ENCODE data around the gene TCHP.

TCHP gene

DNA sequence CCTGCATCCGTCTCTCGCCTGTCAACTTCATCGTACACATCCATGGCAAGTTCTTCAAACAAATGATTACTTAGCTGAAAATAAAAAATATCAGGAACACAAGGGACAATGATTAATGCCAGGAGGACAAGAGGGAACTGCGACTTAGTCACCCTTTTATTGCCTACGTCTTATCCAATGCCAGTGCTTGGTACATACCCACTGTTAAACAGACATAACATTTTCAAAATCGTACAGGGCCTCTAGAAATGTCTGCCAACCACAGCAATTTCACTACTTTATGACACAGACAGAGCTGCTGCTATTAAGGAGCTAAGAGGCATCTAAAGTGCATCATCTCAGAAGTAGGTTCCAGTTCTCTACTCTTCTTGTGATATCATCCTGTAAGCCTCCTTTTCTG, 61.5 kb downstream of the TCHP start:
- no peak for DNase-seq (ENCODE audit: low read depth in 2 of 2)

DNA sequence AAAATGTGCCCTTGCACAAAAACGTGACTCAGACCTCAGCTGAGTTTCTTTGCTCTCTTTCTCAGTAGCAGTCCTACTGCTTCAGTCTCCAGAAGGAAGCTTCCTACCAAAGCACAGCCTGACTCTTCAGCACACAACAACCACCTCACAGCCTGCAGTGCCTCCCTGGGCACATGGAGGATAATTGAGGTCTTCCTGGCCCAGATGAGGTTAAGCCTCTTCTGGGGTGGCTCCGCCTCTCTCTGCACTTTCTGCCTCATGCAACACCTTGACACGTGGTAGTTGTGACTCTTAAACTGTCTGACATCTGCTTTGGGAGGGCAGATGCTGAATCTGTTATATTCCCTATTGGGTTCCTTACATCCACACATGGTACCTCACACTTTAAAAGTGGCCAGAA, 62.3 kb downstream of the TCHP start:
- no peak for DNase-seq (ENCODE audit: low read depth in 2 of 2)

DNA sequence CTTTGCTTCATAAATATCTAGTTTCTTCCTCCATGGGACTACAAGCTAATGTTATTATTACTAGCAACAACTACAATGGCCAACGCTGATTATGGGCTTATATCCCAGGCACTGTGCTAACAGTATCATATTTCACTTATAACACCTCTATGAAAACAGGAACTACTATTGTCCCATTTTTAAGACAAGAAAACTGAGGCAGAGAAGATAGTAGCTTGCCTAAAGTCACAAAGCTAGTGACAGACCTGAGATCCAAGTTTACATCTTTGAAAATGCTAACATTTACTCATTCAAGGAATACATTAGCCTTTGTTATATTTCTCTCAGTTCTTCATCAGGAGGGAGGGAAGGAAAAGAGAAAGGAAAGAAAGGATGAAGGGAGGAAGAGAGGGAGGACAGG, 63.3 kb downstream of the TCHP start:
- DNase-seq (ENCODE audit: low read depth in 2 of 2): no peak

DNA sequence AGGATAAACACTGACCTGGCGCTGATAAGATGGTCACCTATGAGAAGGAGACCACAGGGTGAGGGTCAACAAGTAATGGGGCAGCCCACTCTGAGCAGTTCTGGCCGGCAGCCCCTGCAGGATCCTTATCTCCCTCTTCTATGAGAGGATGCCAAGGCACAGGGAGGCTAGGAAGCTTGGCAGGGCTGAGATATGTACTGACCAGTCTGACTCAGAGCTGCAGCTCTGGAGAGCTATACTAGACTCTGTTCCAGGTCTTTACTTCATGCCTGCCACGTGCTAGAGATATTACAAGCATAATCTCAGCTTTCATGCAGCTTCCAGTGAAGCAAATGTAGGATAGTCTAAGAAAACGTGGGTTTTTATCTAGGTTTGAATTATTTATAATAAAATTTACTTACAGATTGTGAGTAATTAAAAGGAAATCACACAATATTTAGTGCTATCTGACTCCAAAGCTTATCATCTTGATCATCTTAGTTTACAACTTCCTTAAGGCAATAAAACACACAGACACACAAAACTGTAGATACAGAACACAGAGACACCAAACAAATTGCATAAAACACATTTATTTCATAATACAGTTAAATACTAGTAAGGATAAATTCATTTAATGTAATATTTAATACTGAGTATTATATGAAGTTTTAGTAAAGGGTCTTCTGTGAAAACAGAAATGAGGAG, 63.8 kb downstream of the TCHP start:
- DNase-seq (ENCODE audit: low read depth in 2 of 2): no peak

DNA sequence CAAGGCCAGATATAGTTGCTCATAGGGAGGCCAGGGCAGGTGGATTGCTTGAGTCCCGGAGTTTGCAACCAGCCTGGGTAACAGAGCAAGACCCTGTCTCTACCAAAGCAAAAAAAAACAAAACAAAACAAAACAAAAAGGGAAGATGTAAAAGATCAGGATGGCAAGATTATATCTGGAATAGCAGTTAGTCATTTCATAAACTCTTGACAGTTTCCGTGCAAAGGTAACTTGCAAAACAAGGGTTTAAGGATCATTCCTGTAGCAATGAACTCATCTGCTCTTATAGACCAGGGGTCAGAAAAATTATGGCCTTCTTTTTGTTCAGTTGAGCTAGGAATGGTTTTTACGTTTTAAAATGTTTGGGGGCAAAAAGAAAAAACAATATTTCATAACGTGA, 66.5 kb downstream of the TCHP start:
- DNase-seq (ENCODE audit: low read depth in 2 of 2): no peak

DNA sequence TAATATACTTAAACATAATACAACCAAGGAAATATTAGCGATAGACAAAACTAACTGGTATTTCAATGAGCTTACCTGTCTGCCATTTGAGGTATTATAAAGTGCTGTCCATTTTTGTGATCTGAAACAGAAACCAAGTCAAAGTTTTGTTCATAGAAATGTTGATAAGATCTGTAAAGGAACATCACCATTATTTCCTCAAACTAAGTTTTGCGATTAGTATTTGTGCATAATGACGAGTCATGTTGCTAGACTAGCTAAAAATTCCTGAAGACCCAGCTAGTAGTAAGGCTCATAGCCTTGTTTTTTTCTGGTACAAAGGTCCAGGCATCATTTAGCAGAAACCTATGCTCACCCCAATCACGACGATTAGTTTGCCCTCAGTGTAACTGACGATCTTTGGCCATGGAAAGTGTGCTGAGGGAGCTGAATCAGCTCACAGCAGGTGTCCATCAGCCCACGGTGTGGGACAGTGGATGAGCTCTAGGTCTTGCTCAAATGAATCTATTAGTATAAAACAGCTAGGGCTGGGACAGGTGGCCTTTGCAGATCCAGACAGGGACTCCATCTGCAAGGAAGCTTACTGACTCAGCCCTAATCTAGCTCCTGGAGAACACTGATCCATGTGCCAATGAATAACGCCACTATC, 67.4 kb downstream of the TCHP start:
- DNase-seq (ENCODE audit: low read depth in 2 of 2): no peak
